Activated naive CD8-positive, alpha-beta T cell treated with anti-CD3 and anti-CD28 coated beads, Interleukin-2, amount 10 ng/mL, durations not matched to agents 7 days and 5 days (primary cell): ENCODE results near the gene MEGF11. TPM values are rescaled to one million over a fixed set of nuclear protein-coding genes. Genes with fewer than 3 reads are reported as not detected.
"Not testable (repeated sequence)": the region's sequence is repeated elsewhere in the genome, so short reads cannot be mapped to it uniquely, and the experiment has no call there.

Source experiments
- ATAC-seq: fragments of 150-1000 bp; cut with Tn5 transposase; one replicate; pipeline ENCODE4 v1.10.0; 2021; ENCODE audit warnings: low read depth, moderate library complexity
- POLR2A ChIA-PET: fragments of 350-600 bp; sonication (Branson Sonifier 250); formaldehyde crosslinking; loops from one replicate; lab custom pipeline; 2021; ENCODE audit warnings: antibody characterized with exemption; lab: Charles Lee
- DNase-seq: peaks from one replicate; pipeline ENCODE4 v3.0.0; 2021
- H3K27ac Mint-ChIP-seq: one replicate; pipeline ENCODE4 v1.8.0; 2022; ENCODE audit warnings: mild to moderate bottlenecking, mixed read lengths
- H3K27me3 Mint-ChIP-seq: one replicate; pipeline ENCODE4 v1.8.0; 2022; ENCODE audit warnings: mild to moderate bottlenecking, moderate library complexity, mixed read lengths
- H3K36me3 Mint-ChIP-seq: one replicate; pipeline ENCODE4 v1.8.0; 2021; ENCODE audit warnings: mild to moderate bottlenecking, mixed read lengths
- H3K4me1 Mint-ChIP-seq: one replicate; pipeline ENCODE4 v1.8.0; 2021; ENCODE audit warnings: mixed read lengths
- H3K4me3 Mint-ChIP-seq: one replicate; pipeline ENCODE4 v1.8.0; 2022; ENCODE audit warnings: mild to moderate bottlenecking, moderate library complexity, mixed read lengths
- H3K9me3 Mint-ChIP-seq: one replicate; pipeline ENCODE4 v1.8.0; 2021; ENCODE audit warnings: mixed read lengths
- total RNA-seq, 2 experiments: library from RNA; stranded (reverse); gene quantifications; one replicate each; pipeline ENCODE4 v1.2.3, GENCODE V29; 2021

Gene MEGF11
- total RNA-seq, 2 experiments from 2014 or later, result not detected

GRCh38 chr15:65982627-65983322, 270.8 kb downstream of the MEGF11 start:
- H3K36me3 Mint-ChIP-seq, result no peaks in the 10 kb centered on the region
- POLR2A ChIA-PET, result no interaction called here
- H3K9me3 Mint-ChIP-seq, result no peaks in the 10 kb centered on the region
- H3K27me3 Mint-ChIP-seq, result peaks cover 55% of the 10 kb centered on the region
- H3K4me1 Mint-ChIP-seq, result peaks cover 7% of the 10 kb centered on the region
- ATAC-seq (no peak), DNase-seq (no peak)
- H3K4me3 Mint-ChIP-seq, result peak overlapping the region; percentile 34
- H3K27ac Mint-ChIP-seq, result no peak overlapping the region

- Mint-ChIP-seq H3K27ac (no peak overlapping the region), H3K4me1 (peaks cover 7% of the 10 kb centered on the region), H3K9me3 (no peaks in the 10 kb centered on the region), H3K27me3 (peaks cover 54% of the 10 kb centered on the region), H3K4me3 (peak overlapping the region; percentile 34), H3K36me3 (no peaks in the 10 kb centered on the region)
- POLR2A ChIA-PET, result no interaction called here
- peak; percentile 90 for ATAC-seq
- DNase-seq, result peak; percentile 62
Measured at GRCh38 chr15:65981837-65982626, 271.5 kb downstream of the MEGF11 start.

GRCh38 chr15:65980824-65981456, 272.6 kb downstream of the MEGF11 start:
- no peak overlapping the region for H3K4me3 Mint-ChIP-seq
- H3K9me3 Mint-ChIP-seq, result no peaks in the 10 kb centered on the region
- peaks cover 47% of the 10 kb centered on the region for H3K27me3 Mint-ChIP-seq
- POLR2A ChIA-PET, result no interaction called here
- no peaks in the 10 kb centered on the region for H3K36me3 Mint-ChIP-seq
- DNase-seq (no peak), ATAC-seq (no peak)
- H3K4me1 Mint-ChIP-seq, result peaks cover 7% of the 10 kb centered on the region
- no peak overlapping the region for H3K27ac Mint-ChIP-seq

GRCh38 chr15:65979837-65980236, 273.7 kb downstream of the MEGF11 start:
- no peak overlapping the region for H3K27ac Mint-ChIP-seq
- POLR2A ChIA-PET, result no interaction called here
- H3K4me1 Mint-ChIP-seq, result peaks cover 7% of the 10 kb centered on the region
- H3K36me3 Mint-ChIP-seq, result no peaks in the 10 kb centered on the region
- no peak for DNase-seq
- H3K4me3 Mint-ChIP-seq, result no peak overlapping the region
- H3K27me3 Mint-ChIP-seq, result peaks cover 37% of the 10 kb centered on the region
- H3K9me3 Mint-ChIP-seq, result no peaks in the 10 kb centered on the region
- no peak for ATAC-seq

- Mint-ChIP-seq H3K9me3 (no peaks in the 10 kb centered on the region), H3K36me3 (no peaks in the 10 kb centered on the region), H3K4me1 (peaks cover 7% of the 10 kb centered on the region), H3K4me3 (no peak overlapping the region), H3K27me3 (peaks cover 36% of the 10 kb centered on the region), H3K27ac (no peak overlapping the region)
- DNase-seq, result no peak
- POLR2A ChIA-PET, result no interaction called here
- ATAC-seq, result no peak
Measured at GRCh38 chr15:65979316-65979715, 274.2 kb downstream of the MEGF11 start.

- H3K27ac Mint-ChIP-seq, result no peak overlapping the region
- ATAC-seq (no peak), DNase-seq (no peak)
- peaks cover 7% of the 10 kb centered on the region for H3K4me1 Mint-ChIP-seq
- no peaks in the 10 kb centered on the region for H3K36me3 Mint-ChIP-seq
- no peak overlapping the region for H3K4me3 Mint-ChIP-seq
- H3K9me3 Mint-ChIP-seq, result no peaks in the 10 kb centered on the region
- H3K27me3 Mint-ChIP-seq, result peaks cover 33% of the 10 kb centered on the region
- POLR2A ChIA-PET, result no interaction called here
Measured at GRCh38 chr15:65978110-65978509, 275.4 kb downstream of the MEGF11 start.

- H3K27ac Mint-ChIP-seq, H3K36me3 Mint-ChIP-seq, DNase-seq, ATAC-seq, H3K4me1 Mint-ChIP-seq, POLR2A ChIA-PET, H3K9me3 Mint-ChIP-seq, H3K4me3 Mint-ChIP-seq: not testable (repeated sequence)
- peaks cover 35% of the 10 kb centered on the region for H3K27me3 Mint-ChIP-seq
Measured at GRCh38 chr15:65976196-65976595, 277.4 kb downstream of the MEGF11 start.

GRCh38 chr15:65971741-65971995, 281.9 kb downstream of the MEGF11 start:
- H3K4me1 Mint-ChIP-seq, result no peaks in the 10 kb centered on the region
- H3K27ac Mint-ChIP-seq, result no peak overlapping the region
- POLR2A ChIA-PET, result no interaction called here
- H3K27me3 Mint-ChIP-seq, result peaks cover 43% of the 10 kb centered on the region
- H3K9me3 Mint-ChIP-seq, result no peaks in the 10 kb centered on the region
- ATAC-seq, result no peak
- no peak for DNase-seq
- H3K36me3 Mint-ChIP-seq, result no peaks in the 10 kb centered on the region
- no peak overlapping the region for H3K4me3 Mint-ChIP-seq

GRCh38 chr15:65970937-65971740, 282.4 kb downstream of the MEGF11 start:
- Mint-ChIP-seq H3K27me3 (peaks cover 44% of the 10 kb centered on the region), H3K4me3 (no peak overlapping the region), H3K27ac (no peak overlapping the region), H3K36me3 (no peaks in the 10 kb centered on the region), H3K4me1 (no peaks in the 10 kb centered on the region), H3K9me3 (no peaks in the 10 kb centered on the region)
- ATAC-seq (no peak), DNase-seq (no peak)
- POLR2A ChIA-PET, result no interaction called here

GRCh38 chr15:65969865-65970816, 283.4 kb downstream of the MEGF11 start:
- ATAC-seq, result no peak
- H3K36me3 Mint-ChIP-seq, result no peaks in the 10 kb centered on the region
- POLR2A ChIA-PET, result no interaction called here
- no peaks in the 10 kb centered on the region for H3K4me1 Mint-ChIP-seq
- H3K9me3 Mint-ChIP-seq, result no peaks in the 10 kb centered on the region
- no peak for DNase-seq
- H3K27ac Mint-ChIP-seq, result no peak overlapping the region
- no peak overlapping the region for H3K4me3 Mint-ChIP-seq
- peaks cover 49% of the 10 kb centered on the region for H3K27me3 Mint-ChIP-seq

GRCh38 chr15:65968511-65968910, 285.0 kb downstream of the MEGF11 start:
- Mint-ChIP-seq H3K4me3 (no peak overlapping the region), H3K9me3 (no peaks in the 10 kb centered on the region), H3K27me3 (peaks cover 41% of the 10 kb centered on the region), H3K4me1 (no peaks in the 10 kb centered on the region), H3K27ac (no peak overlapping the region), H3K36me3 (no peaks in the 10 kb centered on the region)
- DNase-seq (no peak), ATAC-seq (no peak)
- POLR2A ChIA-PET, result no interaction called here

GRCh38 chr15:65964792-65965433, 288.6 kb downstream of the MEGF11 start:
- no peaks in the 10 kb centered on the region for H3K36me3 Mint-ChIP-seq
- H3K27me3 Mint-ChIP-seq, result peaks cover 30% of the 10 kb centered on the region
- H3K4me1 Mint-ChIP-seq, result no peaks in the 10 kb centered on the region
- POLR2A ChIA-PET, result no interaction called here
- no peak overlapping the region for H3K4me3 Mint-ChIP-seq
- H3K9me3 Mint-ChIP-seq, result no peaks in the 10 kb centered on the region
- DNase-seq (no peak), ATAC-seq (no peak)
- H3K27ac Mint-ChIP-seq, result no peak overlapping the region
